Suprapubic skin (tissue), 4 donors: ENCODE data around the gene MS4A15. TPM values are rescaled to one million over a fixed set of nuclear protein-coding genes. Genes with fewer than 3 reads are reported as not detected.

ENCODE experiments used
- DNase-seq, 2 donors: peaks; one replicate each; pipeline ENCODE4 v3.0.0-alpha.2; 2019; ENCODE audit warnings: low spot score in 2 of 2
- H3K27ac ChIP-seq: fragments of 200-600 bp; sonication (generic); one replicate; pipeline ENCODE4 v1.5.1; 2019
- H3K27me3 ChIP-seq: fragments of 200-600 bp; sonication (generic); one replicate; pipeline ENCODE4 v1.5.1; 2019
- H3K36me3 ChIP-seq: fragments of 200-600 bp; sonication (generic); one replicate; pipeline ENCODE4 v1.5.1; 2019
- H3K4me1 ChIP-seq: fragments of 200-600 bp; sonication (generic); one replicate; pipeline ENCODE4 v1.5.1; 2019
- H3K4me3 ChIP-seq: fragments of 200-600 bp; sonication (generic); one replicate; pipeline ENCODE4 v1.5.1; 2019; ENCODE audit warnings: mild to moderate bottlenecking
- H3K9me3 ChIP-seq: fragments of 200-600 bp; sonication (generic); one replicate; pipeline ENCODE4 v1.5.1; 2019
- CTCF ChIP-seq, 2 donors: fragments of 200-600 bp in 1 of 2; fragments of 450-650 bp in 1 of 2; sonication (generic) in 1 of 2; IDR thresholded peaks; one replicate each; pipeline ENCODE4 v1.5.1; 2016 to 2019; ENCODE audit warnings: antibody characterized with exemption in 2 of 2, mild to moderate bottlenecking in 1 of 2, moderate library complexity in 1 of 2
- EP300 ChIP-seq: sonication (generic); formaldehyde crosslinking; IDR thresholded peaks from one replicate; pipeline ENCODE4 v1.6.1; 2017; ENCODE audit warnings: antibody characterized with exemption
- POLR2A ChIP-seq, 2 donors: fragments of 450-650 bp; IDR thresholded peaks; one replicate each; pipeline ENCODE4 v1.6.1; 2017; ENCODE audit warnings: antibody characterized with exemption in 2 of 2, mild to moderate bottlenecking in 2 of 2, moderate library complexity in 2 of 2
- POLR2AphosphoS5 ChIP-seq, 3 donors: sonication (generic); formaldehyde crosslinking; IDR thresholded peaks; one replicate each; pipeline ENCODE4 v1.6.1; 2017; ENCODE audit warnings: antibody characterized with exemption in 3 of 3
- WGBS: methylation state at CpG from one replicate; pipeline ENCODE4 v1.1.5; 2018; 5-methylcytosine and 5-hydroxymethylcytosine counted together
- total RNA-seq, 4 donors: library from RNA; depleted of rRNA; stranded (reverse); fragments of >200 nt; gene quantifications; one replicate each; pipeline ENCODE4 v1.1.0, GENCODE V29; 2016

MS4A15 gene
- total RNA-seq, 4 donors from 2014 or later = not detected

GRCh38 chr11:60777106-60777505 lies 20.4 kb downstream of the MS4A15 start:
- 54% methylated on average over 4 of the region's 4 CpGs for WGBS
- no peak for TF ChIP-seq EP300
- H3K9me3 ChIP-seq = no peaks in the 10 kb centered on the region
- no peaks in the 10 kb centered on the region for H3K27me3 ChIP-seq
- no peak overlapping the region for H3K4me3 ChIP-seq
- peaks cover 4% of the 10 kb centered on the region for H3K4me1 ChIP-seq
- H3K36me3 ChIP-seq = no peaks in the 10 kb centered on the region
- H3K27ac ChIP-seq = no peak overlapping the region
- DNase-seq = no peak

- Histone ChIP-seq H3K27ac (no peak overlapping the region), H3K36me3 (no peaks in the 10 kb centered on the region), H3K27me3 (no peaks in the 10 kb centered on the region), H3K4me3 (no peak overlapping the region), H3K4me1 (peaks cover 4% of the 10 kb centered on the region), H3K9me3 (no peaks in the 10 kb centered on the region)
- WGBS = 42% methylated on average over 2 of the region's 2 CpGs
- DNase-seq = no peak
- TF ChIP-seq EP300 (no peak), CTCF (IDR thresholded peaks at IDR 0.05) (no peak), POLR2AphosphoS5 (IDR thresholded peaks at IDR 0.05) (no peak), POLR2A (IDR thresholded peaks at IDR 0.05) (no peak)
Measured at GRCh38 chr11:60777572-60777971, 20.9 kb downstream of the MS4A15 start.

- TF ChIP-seq EP300 (no peak), CTCF (IDR thresholded peaks at IDR 0.05) (no peak), POLR2AphosphoS5 (IDR thresholded peaks at IDR 0.05) (no peak), POLR2A (IDR thresholded peaks at IDR 0.05) (no peak)
- no peak overlapping the region for H3K27ac ChIP-seq
- H3K4me1 ChIP-seq = peaks cover 4% of the 10 kb centered on the region
- 77% methylated on average over 2 of the region's 2 CpGs for WGBS
- H3K36me3 ChIP-seq = no peaks in the 10 kb centered on the region
- no peak for DNase-seq
- no peaks in the 10 kb centered on the region for H3K9me3 ChIP-seq
- H3K27me3 ChIP-seq = no peaks in the 10 kb centered on the region
- no peak overlapping the region for H3K4me3 ChIP-seq
Measured at GRCh38 chr11:60780065-60780464, 23.4 kb downstream of the MS4A15 start.

GRCh38 chr11:60780774-60781173 lies 24.1 kb downstream of the MS4A15 start:
- Histone ChIP-seq H3K4me3 (no peak overlapping the region), H3K9me3 (no peaks in the 10 kb centered on the region), H3K36me3 (no peaks in the 10 kb centered on the region), H3K4me1 (peaks cover under 1% of the 10 kb centered on the region), H3K27ac (no peak overlapping the region), H3K27me3 (no peaks in the 10 kb centered on the region)
- DNase-seq = no peak
- no peak for TF ChIP-seq POLR2AphosphoS5 (IDR thresholded peaks at IDR 0.05)
- no peak for TF ChIP-seq CTCF (IDR thresholded peaks at IDR 0.05)
- no peak for TF ChIP-seq POLR2A (IDR thresholded peaks at IDR 0.05)
- TF ChIP-seq EP300 = no peak

GRCh38 chr11:60781286-60781980 lies 24.8 kb downstream of the MS4A15 start:
- no peak for DNase-seq
- H3K4me3 ChIP-seq = no peak overlapping the region
- no peak overlapping the region for H3K27ac ChIP-seq
- no peaks in the 10 kb centered on the region for H3K4me1 ChIP-seq
- TF ChIP-seq CTCF (IDR thresholded peaks at IDR 0.05) (no peak), EP300 (no peak), POLR2AphosphoS5 (IDR thresholded peaks at IDR 0.05) (no peak), POLR2A (IDR thresholded peaks at IDR 0.05) (no peak)
- no peaks in the 10 kb centered on the region for H3K27me3 ChIP-seq
- H3K9me3 ChIP-seq = no peaks in the 10 kb centered on the region
- no peaks in the 10 kb centered on the region for H3K36me3 ChIP-seq
- WGBS = 73% methylated on average over 7 of the region's 7 CpGs

- Histone ChIP-seq H3K36me3 (no peaks in the 10 kb centered on the region), H3K4me3 (no peak overlapping the region), H3K9me3 (no peaks in the 10 kb centered on the region), H3K27ac (no peak overlapping the region), H3K27me3 (no peaks in the 10 kb centered on the region), H3K4me1 (no peaks in the 10 kb centered on the region)
- no peak for TF ChIP-seq POLR2AphosphoS5 (IDR thresholded peaks at IDR 0.05)
- no peak for TF ChIP-seq POLR2A (IDR thresholded peaks at IDR 0.05)
- no peak for TF ChIP-seq CTCF (IDR thresholded peaks at IDR 0.05)
- TF ChIP-seq EP300 = no peak
- 93% methylated on average over 4 of the region's 4 CpGs for WGBS
- DNase-seq = no peak
Measured at GRCh38 chr11:60781981-60782316, 25.3 kb downstream of the MS4A15 start.
